Sigmoid colon (tissue), 4 donors: ENCODE results near the gene SLC22A8.

Experiments
- POLR2A ChIP-seq, 2 donors: fragments of 450-650 bp; IDR thresholded peaks; one replicate each; pipeline ENCODE4 v1.6.1; 2016; ENCODE audit warnings: antibody characterized with exemption in 2 of 2, mild to moderate bottlenecking in 2 of 2, moderate library complexity in 2 of 2
- POLR2AphosphoS5 ChIP-seq, 4 donors: sonication (generic); formaldehyde crosslinking; IDR thresholded peaks; one replicate each; pipeline ENCODE4 v1.6.1; 2017; ENCODE audit warnings: antibody characterized with exemption in 4 of 4
- TF ChIP-seq, protein P1 (sequence below), 4 experiments: fragments of 450-650 bp in 3 of 4; fragments of 200-600 bp in 1 of 4; IDR thresholded peaks; one replicate each; pipeline ENCODE4 v1.5.1; 2016 to 2019; ENCODE audit warnings: antibody characterized with exemption in 4 of 4, mild to moderate bottlenecking in 3 of 4, moderate library complexity in 2 of 4

DNA sequence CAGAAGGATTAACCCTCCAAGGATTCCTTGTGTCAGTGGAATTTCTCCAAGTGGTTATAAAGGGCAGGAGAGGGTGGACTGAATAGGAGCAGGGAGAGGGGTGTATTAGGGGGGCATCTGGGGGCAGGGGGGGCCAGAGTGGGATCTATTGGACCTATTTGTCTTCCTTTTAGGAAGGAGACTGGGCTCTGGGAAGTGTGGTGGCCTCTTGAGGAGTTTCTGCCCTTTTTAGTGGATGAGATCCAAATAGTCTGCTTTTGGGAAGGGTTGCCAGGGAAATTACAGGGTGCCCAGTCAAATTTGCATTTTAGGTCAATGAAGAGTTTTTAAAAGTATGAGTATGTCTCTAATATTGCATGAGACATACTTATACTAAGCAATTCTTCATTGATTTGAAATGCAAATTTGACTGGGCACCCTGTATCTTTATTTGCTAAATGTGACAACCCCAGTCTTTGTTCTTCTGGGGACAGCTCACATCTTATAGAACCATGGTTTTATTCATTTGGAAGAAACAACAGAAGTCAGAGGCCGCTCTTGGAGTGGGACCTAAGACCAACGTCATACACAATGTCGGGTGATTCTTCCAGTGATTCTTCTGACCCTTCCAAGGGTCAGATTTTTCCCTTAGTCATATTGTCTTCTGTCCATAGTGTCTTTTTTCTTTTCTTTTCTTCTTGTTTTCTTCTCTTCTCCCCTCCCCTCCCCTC is 30.4 kb downstream of the SLC22A8 start:
- TF ChIP-seq POLR2AphosphoS5 (IDR thresholded peaks at IDR 0.05) (no peak), POLR2A (IDR thresholded peaks at IDR 0.05) (no peak)
- TF ChIP-seq, protein P1, sequence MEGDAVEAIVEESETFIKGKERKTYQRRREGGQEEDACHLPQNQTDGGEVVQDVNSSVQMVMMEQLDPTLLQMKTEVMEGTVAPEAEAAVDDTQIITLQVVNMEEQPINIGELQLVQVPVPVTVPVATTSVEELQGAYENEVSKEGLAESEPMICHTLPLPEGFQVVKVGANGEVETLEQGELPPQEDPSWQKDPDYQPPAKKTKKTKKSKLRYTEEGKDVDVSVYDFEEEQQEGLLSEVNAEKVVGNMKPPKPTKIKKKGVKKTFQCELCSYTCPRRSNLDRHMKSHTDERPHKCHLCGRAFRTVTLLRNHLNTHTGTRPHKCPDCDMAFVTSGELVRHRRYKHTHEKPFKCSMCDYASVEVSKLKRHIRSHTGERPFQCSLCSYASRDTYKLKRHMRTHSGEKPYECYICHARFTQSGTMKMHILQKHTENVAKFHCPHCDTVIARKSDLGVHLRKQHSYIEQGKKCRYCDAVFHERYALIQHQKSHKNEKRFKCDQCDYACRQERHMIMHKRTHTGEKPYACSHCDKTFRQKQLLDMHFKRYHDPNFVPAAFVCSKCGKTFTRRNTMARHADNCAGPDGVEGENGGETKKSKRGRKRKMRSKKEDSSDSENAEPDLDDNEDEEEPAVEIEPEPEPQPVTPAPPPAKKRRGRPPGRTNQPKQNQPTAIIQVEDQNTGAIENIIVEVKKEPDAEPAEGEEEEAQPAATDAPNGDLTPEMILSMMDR (IDR thresholded peaks at IDR 0.05), result no peak
